HG03432 (cell line): ENCODE measurements around the gene LGALS8.
"Not testable (repeated sequence)": the region's sequence is repeated elsewhere in the genome, so short reads cannot be mapped to it uniquely, and the experiment has no call there.

ENCODE experiments used
- ATAC-seq: cut with Tn5 transposase; IDR thresholded peaks from one replicate; pipeline ENCODE4 v1.9.1; 2021; ENCODE audit warnings: mild to moderate bottlenecking, moderate library complexity; ENCODE audit not compliant: unreplicated experiment

LGALS8 gene

DNA sequence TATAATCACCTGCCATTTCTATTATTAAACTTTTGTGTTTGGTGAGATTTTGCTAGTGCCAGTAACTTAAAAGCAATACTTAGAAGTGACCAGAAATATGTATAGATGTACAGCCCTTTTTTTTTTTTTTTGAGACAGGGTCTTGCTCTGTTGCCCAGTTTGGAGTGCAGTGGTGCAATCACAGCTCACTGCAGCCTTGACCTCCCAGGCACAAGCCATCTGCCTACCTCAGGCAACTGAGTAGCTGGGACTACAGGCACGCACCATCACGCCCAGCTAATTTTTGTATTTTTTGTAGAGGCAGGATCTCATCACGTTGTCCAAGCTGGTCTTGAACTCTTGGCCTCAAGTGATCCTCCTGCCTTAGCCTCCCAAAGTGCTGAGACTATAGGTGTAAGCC, 56.6 kb downstream of the LGALS8 start:
- ATAC-seq: not testable (repeated sequence)

DNA sequence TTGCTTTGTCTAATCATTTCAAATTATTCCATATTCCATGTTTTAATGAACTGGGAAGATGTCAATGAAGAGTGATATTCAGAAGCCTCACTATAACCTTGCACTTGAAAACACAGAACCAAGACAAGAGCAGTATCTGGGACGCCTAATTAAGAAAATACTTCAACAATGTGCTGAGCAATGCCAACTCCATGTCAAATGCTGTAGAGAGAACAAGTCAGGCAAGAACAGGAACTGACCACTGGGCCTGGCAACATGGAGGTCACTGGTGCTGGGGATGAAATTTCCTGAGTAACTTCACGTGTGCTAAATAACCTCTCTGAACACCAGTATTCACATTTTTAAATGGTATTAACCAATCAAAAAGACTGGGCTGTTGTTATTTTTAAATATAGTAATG, 57.7 kb downstream of the LGALS8 start:
- ATAC-seq: no peak

DNA sequence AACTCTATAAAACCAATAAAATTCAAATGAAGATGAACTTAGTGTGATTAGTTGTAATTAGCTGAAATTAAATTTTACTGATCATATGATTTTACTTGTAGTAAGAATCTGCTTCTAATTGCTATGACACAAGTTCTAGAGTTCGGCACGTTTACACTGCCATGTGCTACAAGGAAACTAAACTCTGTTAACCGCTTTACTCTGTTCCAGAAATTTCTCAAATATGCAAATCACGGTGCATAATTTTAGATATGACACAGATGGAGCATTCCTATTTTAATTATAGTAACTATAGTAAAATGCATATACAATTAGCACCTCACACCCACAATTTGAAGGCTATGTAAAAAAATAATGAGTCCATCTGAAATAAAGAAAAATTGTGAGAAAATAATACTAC, 65.7 kb downstream of the LGALS8 start:
- no peak for ATAC-seq

DNA sequence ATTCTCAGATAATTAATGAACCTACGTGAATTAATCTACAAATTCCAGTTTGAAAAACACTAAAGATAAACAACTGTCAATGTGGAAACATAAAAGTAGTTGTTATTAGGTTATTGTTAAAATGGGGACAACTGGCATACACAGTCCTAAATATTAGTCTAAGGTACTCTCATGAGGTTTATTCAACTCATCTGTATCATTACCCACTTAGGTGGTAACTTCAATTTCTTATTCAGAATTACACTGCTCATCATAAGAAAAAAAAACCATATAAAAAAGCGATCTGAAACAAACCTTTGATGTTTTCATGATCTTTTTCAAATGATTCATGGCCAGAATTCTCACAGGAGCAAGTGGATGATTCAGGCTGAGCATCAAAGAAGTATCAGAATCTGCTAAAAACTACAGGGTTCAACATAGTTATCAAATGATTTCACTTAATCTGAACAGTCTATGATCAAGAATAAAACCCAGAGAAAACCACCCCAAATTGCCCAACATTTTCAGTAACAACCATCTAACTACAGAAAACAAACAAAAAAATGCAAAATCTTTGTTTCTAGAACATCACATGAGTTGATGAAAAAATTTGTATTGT, 66.9 kb downstream of the LGALS8 start:
- no peak for ATAC-seq

DNA sequence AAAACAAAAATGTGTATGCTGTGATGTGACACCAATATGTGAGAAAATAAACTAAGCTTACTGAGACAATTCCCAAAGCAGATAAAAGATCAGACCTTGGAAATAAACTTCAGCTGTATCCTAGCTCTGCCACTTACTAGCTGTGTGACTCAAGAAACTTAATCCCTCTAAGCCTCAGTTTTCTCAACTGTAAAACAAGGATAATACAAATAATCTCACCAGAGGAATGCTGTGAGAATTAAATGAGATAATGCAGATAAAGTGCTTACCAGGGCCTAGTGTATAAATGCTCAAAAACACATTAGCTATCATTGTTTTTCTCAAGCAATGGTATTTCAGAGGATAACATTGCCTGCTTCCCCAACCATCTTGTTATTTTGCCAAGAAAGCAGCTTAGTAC, 78.4 kb downstream of the LGALS8 start:
- no peak for ATAC-seq
